HG02798 (cell line): ENCODE measurements around the gene OSBPL9.

Source experiments
- ATAC-seq: cut with Tn5 transposase; IDR thresholded peaks from one replicate; pipeline ENCODE4 v1.9.1; 2021; ENCODE audit warnings: mild to moderate bottlenecking; ENCODE audit not compliant: unreplicated experiment, poor library complexity

The OSBPL9 gene

GRCh38 chr1:51733793-51734522, 117.1 kb downstream of the OSBPL9 start:
- no peak for ATAC-seq

- ATAC-seq = no peak
Measured at GRCh38 chr1:51734896-51735745, 118.2 kb downstream of the OSBPL9 start.

GRCh38 chr1:51735746-51736254, 118.9 kb downstream of the OSBPL9 start:
- ATAC-seq = no peak

GRCh38 chr1:51736702-51737101, 119.8 kb downstream of the OSBPL9 start:
- no peak for ATAC-seq

GRCh38 chr1:51738681-51739080, 121.8 kb downstream of the OSBPL9 start:
- no peak for ATAC-seq

- no peak for ATAC-seq
Measured at GRCh38 chr1:51740652-51741051, 123.8 kb downstream of the OSBPL9 start.

GRCh38 chr1:51741121-51741681, 124.3 kb downstream of the OSBPL9 start:
- no peak for ATAC-seq

- ATAC-seq = no peak
Measured at GRCh38 chr1:51744506-51745303, 127.8 kb downstream of the OSBPL9 start.

- no peak for ATAC-seq
Measured at GRCh38 chr1:51745304-51745570, 128.3 kb downstream of the OSBPL9 start.

GRCh38 chr1:51749151-51749550, 132.3 kb downstream of the OSBPL9 start:
- ATAC-seq = no peak

- ATAC-seq = no peak
Measured at GRCh38 chr1:51750218-51750617, 133.3 kb downstream of the OSBPL9 start.

GRCh38 chr1:51750729-51751128, 133.8 kb downstream of the OSBPL9 start:
- ATAC-seq = no peak

GRCh38 chr1:51752073-51752948, 135.4 kb downstream of the OSBPL9 start:
- ATAC-seq = no peak

- ATAC-seq = no peak
Measured at GRCh38 chr1:51753969-51754368, 137.1 kb downstream of the OSBPL9 start.

- no peak for ATAC-seq
Measured at GRCh38 chr1:51754666-51755065, 137.8 kb downstream of the OSBPL9 start.

- ATAC-seq = no peak
Measured at GRCh38 chr1:51755437-51755836, 138.5 kb downstream of the OSBPL9 start.

GRCh38 chr1:51756290-51756689, 139.4 kb downstream of the OSBPL9 start:
- ATAC-seq = no peak

- no peak for ATAC-seq
Measured at GRCh38 chr1:51758310-51758709, 141.4 kb downstream of the OSBPL9 start.

GRCh38 chr1:51760872-51761271, 144.0 kb downstream of the OSBPL9 start:
- ATAC-seq = no peak

- ATAC-seq = no peak
Measured at GRCh38 chr1:51761351-51761750, 144.5 kb downstream of the OSBPL9 start.
